IMR-90 (cell line): ENCODE measurements around the gene PITPNC1. TPM values are rescaled to one million over a fixed set of nuclear protein-coding genes. Genes with fewer than 3 reads are reported as not detected.

Source experiments
- ATAC-seq: fragments of 200-7000 bp; cut with Tn5 transposase; 2 replicates; pipeline ENCODE4 v1.9.1; 2020; ENCODE audit warnings: low read depth, mild to moderate bottlenecking, moderate library complexity
- BruUV-seq: library from RNA; stranded (reverse); fragments of 400-500 nt; replicated peaks from 2 replicates; lab custom pipeline; 2021; lab: Mats Ljungman, UMichigan
- CTCF ChIA-PET: fragments of 300-600 bp; formaldehyde crosslinking; extraction: SDS; loops from one replicate; lab custom pipeline; 2021; ENCODE audit warnings: antibody characterized with exemption; lab: Yijun Ruan, JAX
- POLR2A ChIA-PET: fragments of 300-600 bp; sonication (Branson Sonifier 250); formaldehyde crosslinking; loops from one replicate; lab custom pipeline; 2022; ENCODE audit warnings: antibody characterized with exemption; ENCODE audit not compliant: unreplicated experiment; lab: Charles Lee
- DNase-seq: peaks from one replicate; pipeline ENCODE4 v3.0.0; 2013
- H2AFZ ChIP-seq: replicated peaks from 2 replicates; pipeline ENCODE3; 2013; ENCODE audit warnings: low read length, mild to moderate bottlenecking; ENCODE audit not compliant: poor library complexity
- H2AK5ac ChIP-seq: 2 replicates; pipeline ENCODE4 v1.6.1; 2013; ENCODE audit warnings: low read depth, low read length, inconsistent platforms
- H2AK9ac ChIP-seq: replicated peaks from 2 replicates; pipeline ENCODE3; 2013; ENCODE audit warnings: mild to moderate bottlenecking, low read depth, low read length, moderate library complexity; ENCODE audit not compliant: poor library complexity
- H2BK120ac ChIP-seq: 2 replicates; pipeline ENCODE4 v1.6.1; 2013; ENCODE audit warnings: low read depth, low read length, inconsistent platforms
- H2BK15ac ChIP-seq: 3 replicates; pipeline ENCODE4 v1.6.1; 2013; ENCODE audit warnings: low read depth, low read length, inconsistent platforms
- H2BK20ac ChIP-seq: 2 replicates; pipeline ENCODE4 v1.6.1; 2013; ENCODE audit warnings: low read depth, mild to moderate bottlenecking, inconsistent platforms, low read length, moderate library complexity
- H2BK5ac ChIP-seq: 2 replicates; pipeline ENCODE4 v1.6.1; 2013; ENCODE audit warnings: mild to moderate bottlenecking, low read depth, low read length, inconsistent platforms; ENCODE audit not compliant: poor library complexity, severe bottlenecking
- H3K14ac ChIP-seq: replicated peaks from 2 replicates; pipeline ENCODE4 v1.6.1; 2013; ENCODE audit warnings: low read depth, low read length, inconsistent platforms
- H3K18ac ChIP-seq: 2 replicates; pipeline ENCODE4 v1.6.1; 2013; ENCODE audit warnings: low read depth, low read length, control low read depth
- H3K23ac ChIP-seq: 2 replicates; pipeline ENCODE4 v1.6.1; 2013; ENCODE audit warnings: low read depth, low read length, inconsistent platforms
- H3K27ac ChIP-seq: 2 replicates; pipeline ENCODE4 v1.5.1; 2013; ENCODE audit warnings: mild to moderate bottlenecking, control low read depth, low read length; ENCODE audit not compliant: insufficient read depth
- H3K27me3 ChIP-seq: 2 replicates; pipeline ENCODE4 v1.6.1; 2013; ENCODE audit warnings: low read length; ENCODE audit not compliant: control insufficient read depth, insufficient read depth
- H3K36me3 ChIP-seq: 2 replicates; pipeline ENCODE4 v1.6.1; 2013; ENCODE audit warnings: low read length, mixed read lengths; ENCODE audit not compliant: control insufficient read depth, insufficient read depth
- H3K4ac ChIP-seq: 2 replicates; pipeline ENCODE4 v1.6.1; 2013; ENCODE audit warnings: low read depth, low read length, inconsistent platforms
- H3K4me1 ChIP-seq: 2 replicates; pipeline ENCODE4 v1.6.1; 2013; ENCODE audit warnings: low read length, mixed read lengths; ENCODE audit not compliant: control insufficient read depth, insufficient read depth
- H3K4me2 ChIP-seq: 2 replicates; pipeline ENCODE4 v1.6.1; 2013; ENCODE audit warnings: low read depth, mild to moderate bottlenecking, control low read depth, low read length, moderate library complexity
- H3K4me3 ChIP-seq: 2 replicates; pipeline ENCODE4 v1.5.1; 2013; ENCODE audit warnings: low read depth, mild to moderate bottlenecking, control low read depth, low read length, moderate library complexity; ENCODE audit not compliant: insufficient read depth
- H3K56ac ChIP-seq: 2 replicates; pipeline ENCODE4 v1.6.1; 2013; ENCODE audit warnings: low read length, inconsistent platforms; ENCODE audit not compliant: insufficient read depth; ENCODE audit errors: extremely low read depth
- H3K79me1 ChIP-seq, 2 experiments: 2 replicates each; pipeline ENCODE4 v1.6.1; 2013; ENCODE audit warnings: low read length in 2 of 2, inconsistent platforms in 1 of 2, low read depth in 1 of 2
- H3K9ac ChIP-seq: 2 replicates; pipeline ENCODE4 v1.6.1; 2013; ENCODE audit warnings: low read depth, low read length, control low read depth
- H3K9me1 ChIP-seq: 2 replicates; pipeline ENCODE4 v1.6.1; 2013; ENCODE audit warnings: low read length, inconsistent platforms; ENCODE audit not compliant: insufficient read depth
- H3K9me3 ChIP-seq: 2 replicates; pipeline ENCODE4 v1.6.1; 2013; ENCODE audit warnings: low read length; ENCODE audit not compliant: control insufficient read depth, insufficient read depth
- H4K20me1 ChIP-seq: 2 replicates; pipeline ENCODE4 v1.6.1; 2013; ENCODE audit warnings: low read length, inconsistent platforms; ENCODE audit not compliant: insufficient read depth
- H4K5ac ChIP-seq: 2 replicates; pipeline ENCODE4 v1.6.1; 2013; ENCODE audit warnings: mild to moderate bottlenecking, low read depth, low read length, control low read depth
- H4K8ac ChIP-seq, 2 experiments: 2 replicates each; pipeline ENCODE4 v1.6.1; 2013; ENCODE audit warnings: low read depth in 2 of 2, low read length in 2 of 2, control low read depth in 1 of 2, inconsistent platforms in 1 of 2
- H4K91ac ChIP-seq: 2 replicates; pipeline ENCODE4 v1.6.1; 2013; ENCODE audit warnings: low read depth, low read length, inconsistent platforms; ENCODE audit not compliant: insufficient read depth
- CHD1 ChIP-seq: IDR thresholded peaks from 2 replicates; pipeline ENCODE4 v1.6.1; 2012; ENCODE audit warnings: low read depth, low read length, improper control_type of control experiment
- MAFK ChIP-seq: IDR thresholded peaks from 2 replicates; pipeline ENCODE4 v1.6.1; 2012; ENCODE audit warnings: low read depth, low read length, improper control_type of control experiment
- NFE2L2 ChIP-seq: fragments of 150-350 bp; IDR thresholded peaks from 2 replicates; pipeline ENCODE4 v1.6.1; 2016; ENCODE audit warnings: low read depth, mild to moderate bottlenecking, low read length
- RCOR1 ChIP-seq: IDR thresholded peaks from 2 replicates; pipeline ENCODE4 v1.6.1; 2012; ENCODE audit warnings: mild to moderate bottlenecking, low read length, improper control_type of control experiment; ENCODE audit not compliant: insufficient replicate concordance
- WGBS, 2 experiments: methylation state at CpG; one replicate each; pipeline versions ENCODE4 v1.1.5 to v1.1.7; 2013; ENCODE audit warnings: missing lambda C conversion rate in 2 of 2; ENCODE audit not compliant: insufficient read length in 1 of 2; ENCODE audit errors: extremely low coverage in 2 of 2; 5-methylcytosine and 5-hydroxymethylcytosine counted together
- dilution Hi-C: fragments of 300-500 bp; cut with HindIII; formaldehyde crosslinking; loops from one replicate; pipeline ENCODE4 v1.14.3; 2018; ENCODE audit warnings: low sequenced_read_pairs; ENCODE audit not compliant: unreplicated experiment
- in situ Hi-C: fragments of 300-500 bp; cut with MboI; formaldehyde crosslinking; loops from 3 replicates; pipeline ENCODE4 v1.14.3; 2019; ENCODE audit warnings: low sequenced_read_pairs, inconsistent platforms, mixed read lengths
- intact Hi-C: fragments of 100-400 bp; cut with micrococcal nuclease; formaldehyde crosslinking; loops from 2 replicates; pipeline ENCODE4 v1.10.0; 2022
- polyA plus RNA-seq, 3 experiments: library from polyadenylated mRNA; depleted of rRNA; stranded (reverse); fragments of >200 nt; gene quantifications; 2 replicates each; pipeline ENCODE4 v1.2.3, GENCODE V29; 2012; ENCODE audit warnings: low replicate concordance in 1 of 3
- total RNA-seq: library from RNA; depleted of rRNA; stranded (reverse); fragments of >200 nt; gene quantifications from 2 replicates; pipeline ENCODE4 v1.2.3, GENCODE V29; 2012
- TF ChIP-seq, protein P1 (sequence below): fragments of 150-350 bp; IDR thresholded peaks from 2 replicates; pipeline ENCODE4 v1.6.1; 2017; ENCODE audit warnings: mild to moderate bottlenecking, antibody characterized with exemption, low read length, low read depth

PITPNC1 gene
- total and polyA plus RNA-seq, 2 of the 4 experiments (the other 2 are of a cell fraction), result 4.1 TPM

DNA sequence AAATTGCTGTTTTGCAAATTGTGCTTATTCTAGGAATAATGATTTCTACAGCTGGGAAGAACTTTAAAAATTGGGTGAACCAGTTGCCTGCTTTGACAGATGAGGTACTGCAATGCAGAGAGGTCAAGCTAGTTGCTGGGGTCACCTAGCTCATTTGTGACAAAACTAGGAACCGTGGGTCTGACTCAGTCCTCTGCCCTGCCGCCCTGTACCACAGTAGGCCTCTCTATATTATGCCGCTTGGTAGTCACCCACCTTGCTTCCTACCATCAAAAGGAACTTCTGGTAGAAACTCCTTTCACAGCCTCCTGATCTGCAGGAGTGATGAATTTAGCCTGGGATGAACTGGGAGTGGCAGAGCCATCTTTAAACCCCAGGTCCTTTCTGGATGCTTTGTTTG is 105.7 kb downstream of the PITPNC1 start:
- WGBS, 2 experiments, result no CpG with 5 or more reads among the region's 3 CpGs
- no peaks in the 10 kb centered on the region for H4K20me1 ChIP-seq

More for the DNA sequence above, 105.7 kb downstream of the PITPNC1 start:
- Histone ChIP-seq H3K23ac (no peak overlapping the region), H2AK9ac (no peak overlapping the region), H4K5ac (no peak overlapping the region), H3K9me1 (peaks cover 9% of the 10 kb centered on the region), H3K4ac (no peak overlapping the region), H3K14ac (no peak overlapping the region), H3K4me1 (peaks cover 9% of the 10 kb centered on the region), H4K8ac (no peak overlapping the region), H3K36me3 (no peaks in the 10 kb centered on the region), H2AFZ (no peak overlapping the region), H2BK5ac (no peak overlapping the region), H4K91ac (no peak overlapping the region), H3K9me3 (no peaks in the 10 kb centered on the region), H3K27me3 (no peaks in the 10 kb centered on the region), H2BK15ac (0 out of 3 replicates have a peak overlapping the region, but pooled peaks have one; percentile 65), H2AK5ac (no peak overlapping the region), H2BK120ac (no peak overlapping the region), H3K18ac (no peak overlapping the region), H3K27ac (no peak overlapping the region), H3K79me1 (peaks cover 30 to 45% of the 10 kb centered on the region in 2 experiments), H3K9ac (no peak overlapping the region), H2BK20ac (no peak overlapping the region), H3K4me2 (no peak overlapping the region), H3K4me3 (no peak overlapping the region), H3K56ac (no peak overlapping the region)
- DNase-seq, result no peak
- ATAC-seq, result no peak
- no TSS peak for BruUV-seq
- intact Hi-C loops (no loop called here), dilution Hi-C loops (no loop called here), in situ Hi-C loops (no loop called here)
- ChIA-PET CTCF (no interaction called here), POLR2A (no interaction called here)
- TF ChIP-seq CHD1, result no peak
- TF ChIP-seq, protein P1, sequence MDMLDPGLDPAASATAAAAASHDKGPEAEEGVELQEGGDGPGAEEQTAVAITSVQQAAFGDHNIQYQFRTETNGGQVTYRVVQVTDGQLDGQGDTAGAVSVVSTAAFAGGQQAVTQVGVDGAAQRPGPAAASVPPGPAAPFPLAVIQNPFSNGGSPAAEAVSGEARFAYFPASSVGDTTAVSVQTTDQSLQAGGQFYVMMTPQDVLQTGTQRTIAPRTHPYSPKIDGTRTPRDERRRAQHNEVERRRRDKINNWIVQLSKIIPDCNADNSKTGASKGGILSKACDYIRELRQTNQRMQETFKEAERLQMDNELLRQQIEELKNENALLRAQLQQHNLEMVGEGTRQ, result no peak
- no peak for TF ChIP-seq MAFK
- no peak for TF ChIP-seq NFE2L2
- no peak for TF ChIP-seq RCOR1
